KMS-11 (cell line): ENCODE data around the gene PPARG.

Experiments used
- H2AFZ ChIP-seq: fragments of 200-600 bp; sonication (generic); 2 replicates; pipeline ENCODE4 v1.6.1; 2016; ENCODE audit warnings: antibody characterized with exemption, mixed run types, low read depth
- H3K27ac ChIP-seq: fragments of 200-600 bp; sonication (generic); 2 replicates; pipeline ENCODE4 v1.6.1; 2016; ENCODE audit warnings: mild to moderate bottlenecking, mixed run types
- H3K27me3 ChIP-seq: fragments of 200-600 bp; sonication (generic); 2 replicates; pipeline ENCODE4 v1.6.1; 2017; ENCODE audit warnings: mild to moderate bottlenecking, low read depth, mixed run types, moderate library complexity; ENCODE audit not compliant: insufficient read depth
- H3K36me3 ChIP-seq: fragments of 200-600 bp; sonication (generic); 2 replicates; pipeline ENCODE4 v1.6.1; 2017; ENCODE audit warnings: mild to moderate bottlenecking, mixed run types; ENCODE audit not compliant: insufficient read depth
- H3K4me1 ChIP-seq: fragments of 200-600 bp; sonication (generic); 2 replicates; pipeline ENCODE4 v1.6.1; 2016; ENCODE audit warnings: mild to moderate bottlenecking, low read depth, mixed run types; ENCODE audit not compliant: poor library complexity, severe bottlenecking
- H3K4me2 ChIP-seq: fragments of 200-600 bp; sonication (generic); 2 replicates; pipeline ENCODE4 v1.7.0; 2016; ENCODE audit warnings: mild to moderate bottlenecking, mixed run types
- H3K4me3 ChIP-seq: fragments of 200-600 bp; sonication (generic); IDR thresholded peaks from 2 replicates; pipeline ENCODE4 v1.6.1; 2017; ENCODE audit warnings: low read depth, low read length, mixed read lengths; ENCODE audit not compliant: insufficient read depth
- H3K79me2 ChIP-seq: fragments of 200-600 bp; sonication (generic); 2 replicates; pipeline ENCODE4 v1.6.1; 2016; ENCODE audit warnings: low read depth, mixed run types; ENCODE audit not compliant: insufficient read depth
- H3K9ac ChIP-seq: fragments of 200-600 bp; sonication (generic); 2 replicates; pipeline ENCODE4 v1.6.1; 2016; ENCODE audit warnings: mild to moderate bottlenecking, mixed run types
- H4K20me1 ChIP-seq: fragments of 200-600 bp; sonication (generic); 2 replicates; pipeline ENCODE4 v1.6.1; 2016; ENCODE audit warnings: mild to moderate bottlenecking, mixed run types; ENCODE audit not compliant: insufficient read depth
- CTCF ChIP-seq: fragments of 200-600 bp; sonication (generic); conservative IDR thresholded peaks from 2 replicates; pipeline ENCODE4 v1.6.1; 2017; ENCODE audit warnings: low read depth, mild to moderate bottlenecking, antibody characterized with exemption, low read length, moderate library complexity, mixed read lengths

The PPARG gene

GRCh38 chr3:12302564-12302963, 13.7 kb downstream of the PPARG start:
- H3K4me2 ChIP-seq: no peak overlapping the region
- H4K20me1 ChIP-seq: no peaks in the 10 kb centered on the region
- no peaks in the 10 kb centered on the region for H3K79me2 ChIP-seq
- no peak for TF ChIP-seq CTCF
- H2AFZ ChIP-seq: no peak overlapping the region
- no peak overlapping the region for H3K27ac ChIP-seq
- H3K9ac ChIP-seq: no peak overlapping the region
- H3K27me3 ChIP-seq: no peaks in the 10 kb centered on the region
- H3K4me1 ChIP-seq: no peaks in the 10 kb centered on the region
- no peaks in the 10 kb centered on the region for H3K36me3 ChIP-seq
- H3K4me3 ChIP-seq: no peak overlapping the region

DNA sequence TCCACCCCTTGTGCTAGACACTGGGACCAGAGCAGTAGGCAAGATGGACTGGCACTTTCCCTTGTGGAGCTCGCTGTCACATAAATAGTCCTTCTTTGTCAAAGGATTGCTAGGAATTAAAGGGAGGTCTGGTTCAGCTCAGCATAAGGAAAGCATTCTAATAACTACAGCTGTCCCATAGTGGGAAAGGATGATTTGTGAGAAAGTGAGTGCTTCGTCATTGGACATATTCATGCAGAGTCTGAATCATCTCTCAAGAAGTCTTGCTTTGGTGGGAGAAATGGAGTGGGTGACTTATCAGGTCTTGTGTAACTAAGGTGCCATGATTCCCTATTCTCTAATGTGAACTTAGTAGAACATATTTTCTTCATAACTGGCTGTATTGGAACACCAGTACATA, 14.7 kb downstream of the PPARG start:
- no peaks in the 10 kb centered on the region for H3K79me2 ChIP-seq
- H4K20me1 ChIP-seq: no peaks in the 10 kb centered on the region
- H3K4me2 ChIP-seq: no peak overlapping the region
- no peak overlapping the region for H3K27ac ChIP-seq
- H2AFZ ChIP-seq: no peak overlapping the region
- no peaks in the 10 kb centered on the region for H3K27me3 ChIP-seq
- no peak for TF ChIP-seq CTCF
- no peaks in the 10 kb centered on the region for H3K36me3 ChIP-seq
- H3K4me1 ChIP-seq: no peaks in the 10 kb centered on the region
- H3K9ac ChIP-seq: no peak overlapping the region
- no peak overlapping the region for H3K4me3 ChIP-seq

DNA sequence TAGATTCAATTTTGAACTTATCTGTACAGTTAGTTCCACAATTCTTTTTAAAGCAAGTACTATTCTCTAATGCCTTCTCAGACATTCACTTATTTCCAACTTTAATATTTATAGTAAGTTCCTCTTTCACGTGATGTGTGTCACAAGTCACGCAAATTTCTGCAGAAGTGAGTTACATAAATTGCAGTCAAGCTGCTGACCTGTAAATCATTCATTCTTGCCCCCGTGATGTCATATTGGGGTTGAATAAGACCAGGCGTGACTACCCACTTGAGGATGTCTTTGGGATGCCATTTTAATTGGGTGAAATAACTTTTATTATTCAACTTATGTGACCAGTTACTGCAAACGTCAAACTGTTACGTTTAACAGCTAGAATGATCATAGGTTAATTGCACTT, 15.1 kb downstream of the PPARG start:
- H4K20me1 ChIP-seq: no peaks in the 10 kb centered on the region
- no peaks in the 10 kb centered on the region for H3K79me2 ChIP-seq
- no peak overlapping the region for H3K9ac ChIP-seq
- H3K4me2 ChIP-seq: no peak overlapping the region
- no peak for TF ChIP-seq CTCF
- no peak overlapping the region for H2AFZ ChIP-seq
- no peaks in the 10 kb centered on the region for H3K27me3 ChIP-seq
- H3K4me3 ChIP-seq: no peak overlapping the region
- H3K4me1 ChIP-seq: no peaks in the 10 kb centered on the region
- H3K27ac ChIP-seq: no peak overlapping the region
- no peaks in the 10 kb centered on the region for H3K36me3 ChIP-seq

GRCh38 chr3:12307136-12307535, 18.3 kb downstream of the PPARG start:
- Histone ChIP-seq H3K79me2 (no peaks in the 10 kb centered on the region), H3K27ac (no peak overlapping the region), H2AFZ (no peak overlapping the region), H3K36me3 (no peaks in the 10 kb centered on the region), H3K27me3 (no peaks in the 10 kb centered on the region), H4K20me1 (no peaks in the 10 kb centered on the region), H3K4me2 (no peak overlapping the region), H3K9ac (no peak overlapping the region), H3K4me1 (no peaks in the 10 kb centered on the region), H3K4me3 (no peak overlapping the region)
- TF ChIP-seq CTCF: no peak

DNA sequence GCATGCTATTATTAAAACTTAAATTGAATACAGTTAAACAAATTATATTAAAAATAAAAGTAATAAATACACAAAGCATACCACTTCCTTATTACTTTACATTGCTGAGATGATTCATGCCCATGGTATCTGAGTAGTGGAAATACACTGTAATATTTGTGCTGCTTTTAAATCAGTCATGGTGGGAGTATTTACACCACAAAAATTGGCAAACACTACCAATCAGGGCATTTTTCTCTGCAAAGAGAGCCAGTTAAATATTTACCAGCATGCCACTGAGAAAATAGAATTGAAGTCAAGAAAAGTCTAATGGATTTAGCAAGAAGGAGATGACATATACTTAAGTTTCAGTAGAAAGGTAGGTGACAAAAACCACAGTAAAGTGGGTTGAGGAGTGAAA, 19.6 kb downstream of the PPARG start:
- H3K79me2 ChIP-seq: no peaks in the 10 kb centered on the region
- TF ChIP-seq CTCF: no peak
- H3K27ac ChIP-seq: no peak overlapping the region
- H3K9ac ChIP-seq: no peak overlapping the region
- no peaks in the 10 kb centered on the region for H3K36me3 ChIP-seq
- no peaks in the 10 kb centered on the region for H3K4me1 ChIP-seq
- no peaks in the 10 kb centered on the region for H4K20me1 ChIP-seq
- no peak overlapping the region for H3K4me2 ChIP-seq
- no peak overlapping the region for H2AFZ ChIP-seq
- H3K4me3 ChIP-seq: no peak overlapping the region
- no peaks in the 10 kb centered on the region for H3K27me3 ChIP-seq
